NCI-H82 (cell line): Measurements from ENCODE around the gene ANOS1.
"Not testable (repeated sequence)": the region's sequence is repeated elsewhere in the genome, so short reads cannot be mapped to it uniquely, and the experiment has no call there.

Experiments used
- DNase-seq: peaks from one replicate; lab custom pipeline; 2025; lab: John Stamatoyannopoulos, UW

The ANOS1 gene

GRCh38 chrX:8629871-8630270 is 102.1 kb downstream of the ANOS1 start:
- DNase-seq = no peak

GRCh38 chrX:8627796-8628195 is 104.1 kb downstream of the ANOS1 start:
- no peak for DNase-seq

GRCh38 chrX:8607326-8607725 is 124.6 kb downstream of the ANOS1 start:
- no peak for DNase-seq

- DNase-seq = no peak
These were observed 127.8 kb downstream of the ANOS1 start for GRCh38 chrX:8604131-8604530.

DNA sequence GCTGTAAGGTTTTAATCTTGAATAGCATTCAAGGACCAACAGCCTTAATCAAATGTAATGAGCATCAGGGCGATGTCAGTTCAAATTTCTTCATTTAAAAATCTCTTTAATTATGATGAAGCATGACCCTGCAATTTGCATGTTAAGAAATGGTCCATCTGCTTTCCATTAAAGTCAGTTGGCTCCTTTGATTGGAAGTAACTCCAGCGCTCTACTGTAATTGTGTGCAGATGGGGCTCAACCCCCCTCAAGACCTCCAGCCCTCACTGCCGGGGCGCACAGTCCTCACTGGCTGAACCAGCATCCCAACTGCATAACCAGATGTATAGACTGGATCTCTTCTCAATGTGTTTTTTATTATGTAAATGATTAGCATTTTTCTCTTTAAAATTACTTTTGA is 140.4 kb downstream of the ANOS1 start:
- peak; percentile 10 for DNase-seq

- peak; percentile 2 for DNase-seq
These were observed 145.0 kb downstream of the ANOS1 start for GRCh38 chrX:8586953-8587352.

GRCh38 chrX:8579602-8580001 is 152.3 kb downstream of the ANOS1 start:
- peak; percentile 19 for DNase-seq

GRCh38 chrX:8576821-8577220 is 155.1 kb downstream of the ANOS1 start:
- DNase-seq = no peak

DNA sequence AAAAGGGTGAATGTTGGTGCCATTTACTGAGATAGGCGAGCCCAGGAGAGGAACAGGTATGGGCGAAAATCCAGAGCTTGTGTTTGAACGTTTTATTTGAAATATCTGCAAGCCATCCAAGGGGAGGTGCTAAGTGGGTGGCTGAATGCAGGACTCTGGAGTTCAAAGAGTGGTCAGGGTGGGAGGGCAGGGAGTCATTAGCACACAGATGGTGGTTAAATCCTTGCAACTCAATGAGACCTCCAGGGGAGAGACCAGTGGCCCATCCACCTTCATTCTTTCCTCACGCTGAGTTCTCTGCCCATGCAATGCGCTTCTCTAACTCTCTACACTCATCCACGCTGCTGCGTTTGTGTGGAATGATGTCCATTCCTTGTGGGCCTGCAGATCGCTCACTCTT is 166.2 kb downstream of the ANOS1 start:
- no peak for DNase-seq

- no peak for DNase-seq
These were observed 183.5 kb downstream of the ANOS1 start for GRCh38 chrX:8548446-8548845.

GRCh38 chrX:8546715-8547114 is 185.2 kb downstream of the ANOS1 start:
- DNase-seq = no peak

- no peak for DNase-seq
These were observed 211.1 kb downstream of the ANOS1 start for GRCh38 chrX:8520791-8521190.

GRCh38 chrX:8520178-8520577 is 211.8 kb downstream of the ANOS1 start:
- no peak for DNase-seq

- DNase-seq = no peak
These were observed 227.5 kb downstream of the ANOS1 start for GRCh38 chrX:8504451-8504850.

DNA sequence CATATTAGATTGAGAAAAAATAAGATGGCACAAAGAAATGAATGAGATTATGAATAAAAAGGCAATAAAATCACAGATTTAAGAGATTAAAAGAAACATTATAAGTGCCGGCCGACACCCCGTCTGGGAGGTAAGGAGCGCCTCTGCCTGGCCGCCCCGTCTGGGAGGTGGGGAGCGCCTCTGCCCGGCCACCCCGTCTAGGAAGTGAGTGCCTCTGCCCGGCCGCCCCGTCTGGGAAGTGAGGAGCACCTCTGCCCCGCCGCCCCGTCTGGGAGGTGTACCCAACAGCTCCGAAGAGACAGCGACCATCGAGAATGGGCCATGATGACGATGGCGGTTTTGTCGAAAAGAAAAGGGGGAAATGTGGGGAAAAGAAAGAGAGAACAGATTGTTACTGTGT is 229.8 kb downstream of the ANOS1 start:
- not testable (repeated sequence) for DNase-seq

DNA sequence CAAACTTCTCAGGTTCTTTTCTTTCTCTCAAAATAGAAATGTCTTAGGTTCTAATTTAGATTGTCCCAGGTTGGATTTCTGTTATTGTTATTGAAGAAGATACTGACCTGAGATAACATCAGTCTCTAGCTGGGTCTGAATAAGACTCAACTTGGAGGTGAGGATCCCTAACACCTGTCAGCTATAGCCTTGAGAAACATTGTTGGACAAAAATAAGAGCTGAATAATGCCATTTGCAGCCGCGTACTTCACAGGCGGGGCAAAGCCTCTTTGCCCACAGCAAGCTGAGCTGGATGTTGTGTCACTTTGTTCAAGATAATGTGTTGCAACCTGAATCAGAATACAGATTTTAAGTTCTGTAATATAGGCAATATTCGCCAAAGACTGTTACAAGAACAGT is 231.7 kb downstream of the ANOS1 start:
- no peak for DNase-seq

GRCh38 chrX:8495036-8495435 is 236.9 kb downstream of the ANOS1 start:
- DNase-seq = not testable (repeated sequence)

DNA sequence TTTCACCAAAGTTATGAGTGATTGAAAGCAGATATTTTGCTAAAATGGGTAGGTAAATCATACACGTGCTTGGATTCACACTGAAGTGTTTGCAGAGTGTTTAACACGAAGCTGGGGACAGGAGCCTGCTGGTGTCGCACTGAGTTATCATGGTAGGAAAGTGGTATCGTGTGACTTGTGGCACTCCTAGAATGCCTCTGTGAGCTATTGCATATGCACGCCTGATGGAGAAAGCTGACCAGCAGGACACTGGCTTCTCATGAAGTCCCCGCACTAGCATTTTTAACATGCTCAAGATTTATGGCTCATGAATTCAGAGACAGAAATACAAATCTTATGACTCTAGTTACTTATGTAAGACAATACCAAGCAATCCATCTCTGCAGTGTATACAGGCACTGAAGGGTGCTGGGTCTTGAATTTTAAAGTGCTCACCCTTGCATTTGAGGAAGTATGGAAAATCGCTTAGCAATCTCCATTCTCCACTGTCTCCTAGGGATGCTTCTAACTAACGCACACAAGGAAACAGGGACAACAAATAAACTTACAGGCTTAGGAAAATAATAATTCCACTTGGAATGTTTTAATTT is 247.5 kb downstream of the ANOS1 start:
- DNase-seq = no peak
